Cardiac muscle cell (in vitro differentiated cells and primary cell): ENCODE results near the gene KCNQ5. TPM values are rescaled to one million over a fixed set of nuclear protein-coding genes. Genes with fewer than 3 reads are reported as not detected.
"Not testable (repeated sequence)": the region's sequence is repeated elsewhere in the genome, so short reads cannot be mapped to it uniquely, and the experiment has no call there.

Experiments used
- DNase-seq, 2 donors: peaks; one replicate each; pipeline versions ENCODE4 v3.0.0 to v3.0.0-alpha.2; 2010 to 2017; ENCODE audit warnings: low read depth in 1 of 2, low spot score in 1 of 2
- H3K27ac ChIP-seq: fragments of 200-600 bp; sonication (generic); 2 replicates; pipeline ENCODE4 v1.5.1; 2016
- H3K27me3 ChIP-seq: fragments of 200-600 bp; sonication (generic); 2 replicates; pipeline ENCODE4 v1.6.0; 2016; ENCODE audit warnings: control low read depth
- H3K36me3 ChIP-seq: fragments of 200-600 bp; sonication (generic); 2 replicates; pipeline ENCODE4 v1.5.1; 2016; ENCODE audit warnings: control low read depth
- H3K4me1 ChIP-seq: fragments of 200-600 bp; sonication (generic); 2 replicates; pipeline ENCODE4 v1.8.1; 2017; ENCODE audit warnings: low read depth, mild to moderate bottlenecking, mixed run types
- H3K4me3 ChIP-seq: fragments of 200-600 bp; sonication (generic); 2 replicates; pipeline ENCODE4 v1.5.1; 2016; ENCODE audit warnings: mild to moderate bottlenecking
- H3K9me3 ChIP-seq: fragments of 200-600 bp; sonication (generic); 2 replicates; pipeline ENCODE4 v1.5.1; 2017; ENCODE audit warnings: low read depth, mild to moderate bottlenecking, control low read depth
- polyA plus RNA-seq: library from polyadenylated mRNA; unstranded; fragments of >200 nt; fragmentation: Nextera tagmentation; extraction: Ambion mirVana; gene quantifications from 2 replicates; pipeline ENCODE4 v1.2.1, GENCODE V29; 2016
- total RNA-seq: library from RNA; depleted of rRNA; stranded (reverse); fragments of >200 nt; gene quantifications from 2 replicates; pipeline ENCODE4 v1.2.3, GENCODE V29; 2016
- TF ChIP-seq, protein P1 (sequence below): IDR thresholded peaks from 2 replicates; pipeline ENCODE4 v1.5.1; 2012; ENCODE audit warnings: low read depth, mild to moderate bottlenecking, low read length

KCNQ5 gene
- total and polyA plus RNA-seq, 2 experiments from 2014 or later, result 31.4 to 45.4 TPM

DNA sequence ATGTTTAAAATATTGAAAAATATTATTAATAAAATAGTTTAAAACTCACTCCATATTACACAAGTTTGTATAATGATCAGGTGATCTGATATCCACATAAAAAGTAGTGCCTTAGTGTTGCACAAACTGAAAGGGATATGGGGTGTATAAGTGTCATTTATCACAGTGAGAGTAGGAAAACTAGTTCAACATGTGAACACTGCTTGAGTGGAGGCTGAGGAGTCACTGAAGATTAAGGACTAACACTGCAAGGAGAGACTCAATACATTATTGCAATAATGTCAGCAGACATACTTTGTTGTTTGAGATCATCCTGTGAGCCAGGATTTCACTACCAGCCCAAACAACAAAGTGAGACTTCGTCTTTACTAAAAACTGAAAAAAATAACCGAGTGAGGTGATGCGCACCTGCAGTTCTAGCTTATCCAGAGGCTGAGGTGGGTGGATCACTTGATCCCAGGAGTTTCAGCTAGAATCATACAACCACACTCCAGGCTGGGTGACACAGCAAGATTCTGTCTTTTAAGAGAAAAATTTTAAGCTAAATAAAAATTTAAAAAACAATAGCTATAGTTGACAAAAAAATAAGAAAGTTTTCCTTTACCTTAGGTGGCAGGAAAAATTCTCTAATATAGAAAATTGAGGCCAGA lies 605.9 kb downstream of the KCNQ5 start:
- H3K27ac ChIP-seq, result no peak overlapping the region
- TF ChIP-seq, protein P1, sequence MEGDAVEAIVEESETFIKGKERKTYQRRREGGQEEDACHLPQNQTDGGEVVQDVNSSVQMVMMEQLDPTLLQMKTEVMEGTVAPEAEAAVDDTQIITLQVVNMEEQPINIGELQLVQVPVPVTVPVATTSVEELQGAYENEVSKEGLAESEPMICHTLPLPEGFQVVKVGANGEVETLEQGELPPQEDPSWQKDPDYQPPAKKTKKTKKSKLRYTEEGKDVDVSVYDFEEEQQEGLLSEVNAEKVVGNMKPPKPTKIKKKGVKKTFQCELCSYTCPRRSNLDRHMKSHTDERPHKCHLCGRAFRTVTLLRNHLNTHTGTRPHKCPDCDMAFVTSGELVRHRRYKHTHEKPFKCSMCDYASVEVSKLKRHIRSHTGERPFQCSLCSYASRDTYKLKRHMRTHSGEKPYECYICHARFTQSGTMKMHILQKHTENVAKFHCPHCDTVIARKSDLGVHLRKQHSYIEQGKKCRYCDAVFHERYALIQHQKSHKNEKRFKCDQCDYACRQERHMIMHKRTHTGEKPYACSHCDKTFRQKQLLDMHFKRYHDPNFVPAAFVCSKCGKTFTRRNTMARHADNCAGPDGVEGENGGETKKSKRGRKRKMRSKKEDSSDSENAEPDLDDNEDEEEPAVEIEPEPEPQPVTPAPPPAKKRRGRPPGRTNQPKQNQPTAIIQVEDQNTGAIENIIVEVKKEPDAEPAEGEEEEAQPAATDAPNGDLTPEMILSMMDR, result no peak
- DNase-seq, result no peak
- no peaks in the 10 kb centered on the region for H3K9me3 ChIP-seq
- no peak overlapping the region for H3K4me3 ChIP-seq
- H3K27me3 ChIP-seq, result no peaks in the 10 kb centered on the region
- H3K36me3 ChIP-seq, result no peaks in the 10 kb centered on the region
- H3K4me1 ChIP-seq, result no peaks in the 10 kb centered on the region

DNA sequence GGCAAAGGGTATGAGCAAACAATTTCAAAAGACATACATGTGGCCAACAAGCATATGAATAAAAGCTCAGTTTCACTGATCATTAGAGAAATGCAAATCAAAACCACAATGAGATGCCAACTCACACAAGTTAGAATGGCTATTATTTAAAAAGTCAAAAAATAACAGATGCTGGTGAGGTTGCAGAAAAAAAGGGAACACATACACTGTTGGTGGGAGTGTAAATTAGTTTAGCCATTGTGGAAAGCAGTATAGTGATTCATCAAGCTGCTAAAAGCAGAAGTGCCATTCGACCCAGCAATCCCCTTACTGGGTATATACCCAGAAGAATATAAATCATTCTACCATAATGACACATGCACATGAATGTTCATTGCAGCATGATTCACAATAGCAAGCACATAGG lies 610.1 kb downstream of the KCNQ5 start:
- Histone ChIP-seq H3K4me1 (no peaks in the 10 kb centered on the region), H3K9me3 (no peaks in the 10 kb centered on the region), H3K27ac (no peak overlapping the region), H3K36me3 (no peaks in the 10 kb centered on the region), H3K4me3 (no peak overlapping the region), H3K27me3 (no peaks in the 10 kb centered on the region)
- DNase-seq, result no peak
- TF ChIP-seq, protein P1, result no peak

DNA sequence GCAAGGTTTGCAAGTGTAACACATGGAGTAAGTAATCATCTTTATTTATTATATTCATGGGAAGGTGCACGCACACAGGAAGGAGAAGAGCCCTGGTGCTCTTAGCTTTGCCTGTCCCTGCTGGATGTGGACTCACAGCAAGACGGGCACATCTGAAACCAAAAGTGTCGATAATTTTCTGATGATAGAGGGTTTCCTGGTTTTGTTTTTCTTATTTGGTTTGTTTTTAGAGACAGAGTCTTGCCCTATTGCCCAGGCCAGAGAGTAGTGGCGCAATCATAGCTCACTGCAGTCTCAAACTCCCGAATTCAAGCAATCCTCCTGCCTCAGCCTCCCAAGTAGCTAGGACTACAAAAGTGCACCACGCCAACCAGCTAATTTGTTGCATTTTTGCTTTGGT lies 611.2 kb downstream of the KCNQ5 start:
- no peak overlapping the region for H3K27ac ChIP-seq
- H3K4me1 ChIP-seq, result no peaks in the 10 kb centered on the region
- no peak for DNase-seq
- H3K4me3 ChIP-seq, result no peak overlapping the region
- H3K36me3 ChIP-seq, result no peaks in the 10 kb centered on the region
- H3K27me3 ChIP-seq, result no peaks in the 10 kb centered on the region
- no peaks in the 10 kb centered on the region for H3K9me3 ChIP-seq
- TF ChIP-seq, protein P1, result no peak

DNA sequence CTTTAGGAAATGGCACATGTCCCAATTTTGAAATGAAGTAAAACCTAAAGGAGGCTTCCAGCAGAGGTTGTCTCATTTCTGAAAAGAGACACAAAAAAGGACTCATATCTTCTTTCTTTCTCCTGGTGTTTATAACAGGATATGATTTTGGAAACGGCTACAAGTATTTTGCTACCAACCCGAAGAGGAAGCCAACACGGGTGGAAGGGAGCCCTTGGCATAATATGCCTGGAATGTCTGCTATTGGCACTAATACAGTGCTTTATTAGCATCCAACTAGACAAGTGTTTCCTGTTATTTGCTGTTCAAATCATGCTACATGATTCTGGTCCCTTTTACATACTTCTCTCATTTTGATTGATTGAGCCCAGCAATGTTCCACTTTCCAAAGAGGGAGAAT lies 612.1 kb downstream of the KCNQ5 start:
- H3K36me3 ChIP-seq, H3K4me3 ChIP-seq, H3K27ac ChIP-seq, H3K27me3 ChIP-seq, H3K4me1 ChIP-seq, H3K9me3 ChIP-seq: not testable (repeated sequence)
- DNase-seq, result peak in 1 of 2 donors; percentile 17

DNA sequence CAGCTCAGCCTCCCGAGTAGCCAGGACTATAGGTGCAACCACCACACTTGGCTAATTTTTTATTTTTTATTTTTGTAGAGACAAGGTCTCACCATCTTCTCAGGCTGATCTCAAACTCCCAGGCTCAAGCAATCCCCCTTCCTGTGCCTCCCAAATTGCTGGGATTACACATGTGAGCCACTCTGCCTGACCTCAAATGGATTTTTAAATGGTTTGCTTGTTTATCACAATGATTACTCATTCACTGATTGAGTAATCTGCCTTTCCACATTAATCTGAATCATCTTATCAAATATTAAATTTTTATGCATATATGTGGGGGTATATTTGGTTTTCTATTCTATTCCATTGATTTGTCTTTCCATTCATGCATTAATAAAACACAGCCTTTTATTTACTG lies 612.9 kb downstream of the KCNQ5 start:
- no peaks in the 10 kb centered on the region for H3K4me1 ChIP-seq
- H3K36me3 ChIP-seq, result no peaks in the 10 kb centered on the region
- H3K4me3 ChIP-seq, result no peak overlapping the region
- no peaks in the 10 kb centered on the region for H3K9me3 ChIP-seq
- H3K27me3 ChIP-seq, result no peaks in the 10 kb centered on the region
- DNase-seq, result peak in 1 of 2 donors; percentile 51
- no peak overlapping the region for H3K27ac ChIP-seq
- TF ChIP-seq, protein P1, result no peak

DNA sequence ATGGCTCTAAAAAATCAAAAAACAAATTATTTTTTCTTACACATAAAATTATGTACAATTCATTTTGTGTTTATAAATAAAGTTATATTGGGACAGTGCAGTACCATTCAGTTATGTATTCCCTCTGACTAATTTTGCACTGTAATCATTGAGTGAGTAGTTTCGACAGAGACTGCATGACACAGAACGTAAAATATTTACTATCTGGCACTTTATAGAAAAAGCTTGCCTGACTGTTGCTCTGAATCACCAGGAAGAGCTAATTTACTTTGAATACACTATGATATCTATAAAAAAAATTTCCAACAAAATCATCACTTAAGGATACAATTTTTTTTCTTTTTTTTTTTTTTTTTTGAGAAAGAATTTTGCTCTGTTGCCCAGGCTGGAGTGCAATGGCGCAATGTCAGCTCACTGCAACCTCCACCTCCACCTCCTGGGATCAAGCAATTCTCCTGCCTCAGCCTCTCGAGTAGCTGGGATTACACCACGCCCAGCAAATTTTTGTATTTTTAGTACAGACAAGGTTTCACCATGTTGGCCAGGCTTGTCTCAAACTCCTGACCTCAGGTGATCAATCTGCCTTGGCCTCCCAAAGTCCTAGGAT lies 614.4 kb downstream of the KCNQ5 start:
- DNase-seq, result peak in 1 of 2 donors; percentile 82
- Histone ChIP-seq H3K36me3 (no peaks in the 10 kb centered on the region), H3K4me1 (no peaks in the 10 kb centered on the region), H3K9me3 (no peaks in the 10 kb centered on the region), H3K27ac (no peak overlapping the region), H3K27me3 (no peaks in the 10 kb centered on the region), H3K4me3 (no peak overlapping the region)
- TF ChIP-seq, protein P1, result no peak
